Calu3 (cell line): ENCODE results near the gene BHMT. TPM values are rescaled to one million over a fixed set of nuclear protein-coding genes. Genes with fewer than 3 reads are reported as not detected.

Experiments used
- BruUV-seq: library from RNA; stranded (reverse); fragments of 400-500 nt; replicated peaks from 2 replicates; lab custom pipeline; 2021; lab: Mats Ljungman, UMichigan
- CTCF ChIA-PET: fragments of 300-600 bp; sonication (Branson Sonifier 250); formaldehyde crosslinking; loops from one replicate; lab custom pipeline; 2022; ENCODE audit warnings: antibody characterized with exemption; lab: Charles Lee
- DNase-seq: peaks from one replicate; pipeline ENCODE4 v3.0.0; 2022
- H3K27ac Mint-ChIP-seq: one replicate; pipeline ENCODE4 v1.8.0; 2022; ENCODE audit warnings: mixed read lengths; ENCODE audit not compliant: unreplicated experiment
- H3K27me3 Mint-ChIP-seq: one replicate; pipeline ENCODE4 v1.8.0; 2022; ENCODE audit warnings: mixed read lengths; ENCODE audit not compliant: unreplicated experiment
- H3K36me3 Mint-ChIP-seq: one replicate; pipeline ENCODE4 v1.8.0; 2022; ENCODE audit warnings: mild to moderate bottlenecking, moderate library complexity, mixed read lengths; ENCODE audit not compliant: insufficient read depth, unreplicated experiment
- H3K4me1 Mint-ChIP-seq: one replicate; pipeline ENCODE4 v1.8.0; 2022; ENCODE audit warnings: mild to moderate bottlenecking, low read depth, mixed read lengths; ENCODE audit not compliant: unreplicated experiment
- H3K4me3 Mint-ChIP-seq: one replicate; pipeline ENCODE4 v1.8.0; 2022; ENCODE audit warnings: mild to moderate bottlenecking, low read depth, moderate library complexity, mixed read lengths; ENCODE audit not compliant: unreplicated experiment
- H3K9me3 Mint-ChIP-seq: one replicate; pipeline ENCODE4 v1.8.0; 2022; ENCODE audit warnings: low read depth, mixed read lengths; ENCODE audit not compliant: unreplicated experiment
- intact Hi-C: fragments of 100-400 bp; cut with micrococcal nuclease; formaldehyde crosslinking; loops from one replicate; pipeline ENCODE4 v1.10.0; 2022; ENCODE audit not compliant: unreplicated experiment
- total RNA-seq: library from RNA; stranded (reverse); gene quantifications from 2 replicates; pipeline ENCODE4 v1.2.3, GENCODE V29; 2022
- TF ChIP-seq, protein P1 (sequence below): fragments of 200-600 bp; IDR thresholded peaks from one replicate; pipeline ENCODE4 v1.8.0; 2022; ENCODE audit warnings: antibody characterized with exemption; ENCODE audit not compliant: unreplicated experiment

The BHMT gene
- total RNA-seq, 1 experiment from 2014 or later, result not detected

DNA sequence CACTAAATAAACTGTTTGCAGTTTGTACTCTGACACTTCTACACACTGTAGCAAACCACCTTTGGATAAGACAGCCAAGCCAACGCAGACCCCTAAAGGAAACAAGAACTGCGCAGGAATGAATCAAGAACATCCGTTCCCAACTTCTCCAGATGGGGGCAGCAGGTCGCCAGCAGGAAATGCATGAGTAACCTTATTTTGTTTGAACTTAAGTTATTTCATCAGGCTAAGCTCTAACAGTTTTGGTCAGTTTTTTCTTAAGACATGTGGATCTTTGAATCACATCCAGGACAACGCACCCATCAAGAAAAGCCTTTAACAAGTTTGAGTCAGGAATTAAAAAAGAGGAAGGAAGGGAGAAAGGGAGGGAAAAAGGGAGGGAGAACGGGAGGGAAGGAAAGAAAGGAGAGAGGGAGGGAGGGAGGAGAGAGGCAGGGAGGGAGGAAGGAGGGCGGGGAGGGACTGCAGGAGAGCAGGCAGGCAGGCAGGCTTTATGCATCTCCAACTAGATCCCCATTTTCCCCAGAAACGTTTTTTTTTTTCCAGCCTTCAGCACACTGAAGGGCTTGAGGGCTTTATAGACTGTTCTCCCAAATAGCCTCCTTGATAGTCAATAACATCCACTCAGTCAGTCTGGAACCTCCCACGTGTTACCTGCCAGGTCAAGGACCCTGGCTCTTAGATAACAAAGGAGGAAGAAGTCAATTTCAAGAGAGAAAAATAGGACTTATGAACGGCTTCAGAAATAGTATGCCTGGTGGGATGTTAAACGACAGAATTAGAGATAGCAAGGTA is 22.2 kb downstream of the BHMT start:
- peak overlapping the region; percentile 64 for H3K4me3 Mint-ChIP-seq

DNA sequence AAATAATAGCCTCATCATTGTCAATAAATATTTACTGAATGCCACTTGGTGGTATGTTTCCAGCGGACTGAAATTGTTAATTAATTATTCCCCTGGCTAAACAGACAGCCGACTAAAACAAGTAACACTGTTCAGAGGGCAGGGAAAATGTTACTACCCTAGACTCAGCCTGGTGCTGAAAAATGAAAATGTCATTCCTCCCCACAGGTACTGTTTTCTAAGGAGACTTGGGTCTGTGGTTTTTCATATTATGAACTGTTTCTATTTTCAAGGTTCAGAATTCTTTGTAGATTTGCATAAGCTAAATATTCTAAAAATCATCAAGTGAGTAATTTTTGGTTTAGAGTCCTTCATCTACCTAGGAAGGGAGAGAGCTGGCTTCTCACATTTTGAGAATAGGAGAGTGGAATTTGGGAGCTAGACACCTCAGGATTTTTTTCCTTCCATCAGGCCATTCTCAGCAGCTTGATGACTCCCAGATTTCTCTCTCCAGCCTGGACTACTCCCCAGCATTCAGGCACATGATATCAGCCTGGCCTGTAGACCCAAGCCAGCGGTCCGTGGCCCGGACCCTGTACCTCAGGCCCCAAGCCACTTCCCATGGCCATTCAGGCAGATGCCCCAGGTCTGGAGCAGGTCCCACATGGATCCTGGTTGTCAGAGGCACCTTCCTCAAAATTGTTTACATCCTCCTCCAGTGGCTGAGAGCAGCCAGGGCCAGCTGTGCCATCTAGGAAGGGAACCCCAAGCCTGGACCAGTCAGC is 24.4 kb downstream of the BHMT start:
- peaks cover 5% of the 10 kb centered on the region for H3K9me3 Mint-ChIP-seq
- H3K4me3 Mint-ChIP-seq, result no peak overlapping the region
- TF ChIP-seq, protein P1, sequence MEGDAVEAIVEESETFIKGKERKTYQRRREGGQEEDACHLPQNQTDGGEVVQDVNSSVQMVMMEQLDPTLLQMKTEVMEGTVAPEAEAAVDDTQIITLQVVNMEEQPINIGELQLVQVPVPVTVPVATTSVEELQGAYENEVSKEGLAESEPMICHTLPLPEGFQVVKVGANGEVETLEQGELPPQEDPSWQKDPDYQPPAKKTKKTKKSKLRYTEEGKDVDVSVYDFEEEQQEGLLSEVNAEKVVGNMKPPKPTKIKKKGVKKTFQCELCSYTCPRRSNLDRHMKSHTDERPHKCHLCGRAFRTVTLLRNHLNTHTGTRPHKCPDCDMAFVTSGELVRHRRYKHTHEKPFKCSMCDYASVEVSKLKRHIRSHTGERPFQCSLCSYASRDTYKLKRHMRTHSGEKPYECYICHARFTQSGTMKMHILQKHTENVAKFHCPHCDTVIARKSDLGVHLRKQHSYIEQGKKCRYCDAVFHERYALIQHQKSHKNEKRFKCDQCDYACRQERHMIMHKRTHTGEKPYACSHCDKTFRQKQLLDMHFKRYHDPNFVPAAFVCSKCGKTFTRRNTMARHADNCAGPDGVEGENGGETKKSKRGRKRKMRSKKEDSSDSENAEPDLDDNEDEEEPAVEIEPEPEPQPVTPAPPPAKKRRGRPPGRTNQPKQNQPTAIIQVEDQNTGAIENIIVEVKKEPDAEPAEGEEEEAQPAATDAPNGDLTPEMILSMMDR, result no peak
- peaks cover 5% of the 10 kb centered on the region for H3K36me3 Mint-ChIP-seq
- no peak for DNase-seq
- intact Hi-C loops, result no loop called here
- CTCF ChIA-PET, result no interaction called here
- BruUV-seq, result no TSS peak
- H3K4me1 Mint-ChIP-seq, result peaks cover 18% of the 10 kb centered on the region
- H3K27me3 Mint-ChIP-seq, result no peaks in the 10 kb centered on the region
- no peak overlapping the region for H3K27ac Mint-ChIP-seq

More for the DNA sequence above, 22.2 kb downstream of the BHMT start:
- H3K36me3 Mint-ChIP-seq, result peaks cover 5% of the 10 kb centered on the region
- peaks cover 18% of the 10 kb centered on the region for H3K4me1 Mint-ChIP-seq
- CTCF ChIA-PET, result interaction anchor here (0.5 to 4.7 kb wide), 32 partner anchors 10 to 950 kb away, joined by 3 to 210 read pairs (median 4); partner anchors contain the start of gene JMY
- peak; percentile 82 for DNase-seq
- intact Hi-C loops, result loop anchor here (1.0 to 5.0 kb wide), 7 partner anchors 66 to 948 kb away; no protein-coding TSS in a partner anchor
- BruUV-seq, result no TSS peak
- peak overlapping the region; percentile 93 for H3K27ac Mint-ChIP-seq
- TF ChIP-seq, protein P1, result peak; percentile 58
- H3K27me3 Mint-ChIP-seq, result peaks cover 1% of the 10 kb centered on the region
- H3K9me3 Mint-ChIP-seq, result no peaks in the 10 kb centered on the region

DNA sequence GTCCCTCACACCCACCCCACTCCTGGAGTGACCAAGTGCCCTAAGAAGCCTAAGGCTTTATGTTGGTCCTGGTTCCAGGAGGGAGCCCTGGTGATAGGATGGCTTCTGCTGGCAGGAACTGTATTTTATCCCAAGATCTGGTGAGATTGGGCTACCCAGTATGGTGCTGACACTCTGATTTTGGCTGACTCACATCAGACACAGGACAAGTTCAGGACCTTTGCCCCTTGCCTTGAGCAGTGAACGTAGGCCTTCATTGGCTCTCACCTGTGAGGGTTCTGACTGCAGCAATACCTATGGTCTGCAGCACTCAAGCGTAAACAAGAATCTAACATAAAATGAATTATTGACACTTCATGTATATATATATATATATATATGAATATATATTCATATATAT is 25.0 kb downstream of the BHMT start:
- H3K27ac Mint-ChIP-seq, result no peak overlapping the region
- BruUV-seq, result no TSS peak
- no peak for DNase-seq
- H3K27me3 Mint-ChIP-seq, result no peaks in the 10 kb centered on the region
- H3K36me3 Mint-ChIP-seq, result peaks cover 5% of the 10 kb centered on the region
- intact Hi-C loops, result no loop called here
- CTCF ChIA-PET, result no interaction called here
- TF ChIP-seq, protein P1, result no peak
- no peak overlapping the region for H3K4me3 Mint-ChIP-seq
- peaks cover 5% of the 10 kb centered on the region for H3K9me3 Mint-ChIP-seq
- peaks cover 18% of the 10 kb centered on the region for H3K4me1 Mint-ChIP-seq

DNA sequence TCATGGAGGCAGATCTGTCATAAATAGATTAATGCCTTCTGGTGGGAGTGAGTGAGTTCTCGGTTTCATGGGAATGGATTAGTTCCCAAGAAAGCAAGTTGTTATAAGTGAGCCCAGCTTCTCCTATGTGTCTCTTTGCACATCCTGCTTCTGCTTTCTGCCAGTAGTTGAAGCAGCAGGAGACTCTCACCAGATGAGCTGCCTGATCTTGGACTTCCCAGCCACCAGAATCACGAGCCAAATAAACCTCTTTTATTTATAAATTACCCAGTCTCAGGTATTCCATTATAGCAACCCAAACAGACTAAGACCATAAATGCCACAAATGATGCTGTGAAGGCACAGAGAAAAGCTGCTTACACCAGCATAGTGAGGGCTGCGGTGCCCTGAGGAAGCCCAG is 28.9 kb downstream of the BHMT start:
- TF ChIP-seq, protein P1, result no peak
- no peak for DNase-seq
- Mint-ChIP-seq H3K36me3 (peaks cover 8% of the 10 kb centered on the region), H3K27ac (no peak overlapping the region), H3K9me3 (peaks cover 5% of the 10 kb centered on the region), H3K27me3 (no peaks in the 10 kb centered on the region), H3K4me3 (no peak overlapping the region), H3K4me1 (peaks cover 19% of the 10 kb centered on the region)
- no TSS peak for BruUV-seq
- intact Hi-C loops, result no loop called here
- CTCF ChIA-PET, result interaction anchor here (0.6 kb wide), 1 partner anchor 698 kb away, joined by 4 read pairs; no protein-coding TSS in a partner anchor
